ENCODE data around the gene LRRC49.

LRRC49 gene

DNA sequence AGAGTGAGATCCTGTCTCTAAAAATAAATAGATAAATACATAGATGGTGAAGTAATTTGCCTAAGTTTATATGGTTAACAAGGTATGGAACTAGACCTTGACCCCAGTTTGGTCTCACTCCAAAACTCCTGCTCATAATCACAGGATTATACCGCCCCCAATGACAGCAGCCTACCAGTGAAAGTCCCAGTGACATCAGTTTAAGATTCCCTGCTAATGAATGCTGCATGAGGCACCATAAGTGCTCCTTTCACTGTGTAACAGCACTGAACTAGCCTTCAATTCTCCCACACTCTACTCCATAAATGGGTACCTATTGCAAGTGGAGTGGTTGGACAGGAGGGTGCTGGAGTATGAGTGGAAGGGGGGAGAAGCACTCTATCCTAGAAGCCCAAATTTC lies 199.0 kb downstream of the LRRC49 start:
- no peak for TF ChIP-seq CTCF (IDR thresholded peaks at IDR 0.05)

- no peak for TF ChIP-seq CTCF (IDR thresholded peaks at IDR 0.05)
Observed at GRCh38 chr15:71092056-71092600, 199.5 kb downstream of the LRRC49 start.

DNA sequence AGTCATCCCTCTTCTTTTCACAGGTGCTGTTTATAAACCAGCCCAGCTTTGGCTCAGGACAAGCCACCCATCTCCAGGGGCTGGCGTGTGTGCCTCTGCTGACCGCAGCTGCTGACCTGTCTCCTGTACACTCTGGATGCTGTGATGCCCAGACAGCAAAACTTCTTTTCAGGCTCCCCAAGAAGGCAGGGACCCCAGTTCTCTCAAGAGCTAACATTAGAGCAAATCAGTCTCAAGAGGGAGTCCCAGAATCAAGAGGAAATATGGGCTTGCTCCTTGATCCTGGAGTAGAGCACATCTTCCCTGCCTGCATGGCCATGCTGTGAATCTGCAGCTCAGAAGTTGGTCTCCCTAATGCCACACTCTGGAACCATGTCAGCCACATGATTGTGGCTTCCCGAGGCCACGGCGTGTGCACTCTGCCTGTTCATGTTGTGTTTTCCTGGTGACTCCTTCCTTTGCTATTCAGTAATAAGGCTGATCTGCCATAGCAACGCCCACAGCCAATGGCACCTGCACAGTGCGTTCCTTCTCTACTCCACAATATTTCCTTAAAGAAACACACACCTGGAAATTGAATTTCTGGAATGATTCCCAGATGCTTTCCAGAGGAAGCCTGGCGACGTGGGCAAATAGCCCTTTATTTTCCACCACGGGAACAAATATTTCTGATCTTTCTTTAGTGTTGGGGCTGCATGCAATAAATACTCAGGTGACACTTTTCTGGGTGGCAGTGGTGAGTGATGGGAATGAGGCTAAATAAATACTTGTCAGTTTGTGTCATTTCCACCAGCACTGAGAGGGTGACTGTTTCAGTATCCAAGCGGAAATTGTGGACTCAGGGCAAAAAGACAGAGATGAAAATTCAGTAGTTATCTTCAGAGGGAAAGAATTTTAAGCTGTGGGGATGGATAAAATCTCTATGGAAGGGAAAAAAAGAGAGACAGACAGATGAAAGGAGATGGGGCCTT lies 200.7 kb downstream of the LRRC49 start:
- TF ChIP-seq CTCF (IDR thresholded peaks at IDR 0.05), result no peak

- no peak for TF ChIP-seq CTCF (IDR thresholded peaks at IDR 0.05)
Observed at GRCh38 chr15:71094137-71094536, 201.5 kb downstream of the LRRC49 start.

DNA sequence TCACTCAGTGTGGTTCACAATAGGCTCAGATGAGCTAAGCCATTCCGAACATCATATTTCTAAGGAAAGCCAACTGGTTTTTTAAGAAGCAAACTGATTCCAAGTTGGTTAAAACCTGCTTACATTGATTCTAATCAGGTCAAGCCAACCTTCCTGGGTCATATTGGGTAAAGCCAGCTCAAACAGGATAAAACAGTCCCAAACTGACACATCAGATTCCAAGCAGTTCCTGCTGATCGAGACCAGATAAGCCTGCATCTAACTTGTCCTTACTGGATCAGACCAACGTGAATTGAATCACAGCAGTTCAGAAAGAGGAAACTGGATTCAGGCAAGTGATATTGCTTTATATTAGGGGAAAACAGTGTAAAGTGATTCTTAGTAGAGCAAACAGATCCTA lies 204.1 kb downstream of the LRRC49 start:
- no peak for TF ChIP-seq CTCF (IDR thresholded peaks at IDR 0.05)

DNA sequence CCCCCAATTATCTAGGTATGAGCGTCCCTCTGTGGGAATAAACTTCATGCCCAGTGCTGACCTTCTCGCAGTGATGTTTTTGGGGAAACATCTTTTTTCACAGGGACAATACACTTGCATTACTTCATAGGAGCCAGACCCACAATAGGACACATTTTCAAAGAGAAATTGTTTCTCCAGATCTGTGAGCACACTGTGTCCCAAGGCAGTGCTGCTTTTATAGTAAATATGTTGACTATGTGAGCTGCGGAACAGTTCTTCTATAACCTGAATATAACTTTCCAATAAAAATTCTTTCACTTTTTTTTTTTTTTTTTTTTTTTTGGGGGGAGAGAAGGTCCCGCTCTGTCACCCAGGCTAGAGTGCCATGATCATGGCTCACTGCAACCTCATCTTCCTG lies 205.3 kb downstream of the LRRC49 start:
- TF ChIP-seq CTCF (IDR thresholded peaks at IDR 0.05), result no peak

GRCh38 chr15:71098920-71099319 lies 206.3 kb downstream of the LRRC49 start:
- no peak for TF ChIP-seq CTCF (IDR thresholded peaks at IDR 0.05)

Measured in LNCAP (cell line).